Esophagus muscularis mucosa (tissue), 4 donors: ENCODE data around the gene DAAM2. TPM values are rescaled to one million over a fixed set of nuclear protein-coding genes. Genes with fewer than 3 reads are reported as not detected.

Experiments
- DNase-seq: peaks from one replicate; pipeline ENCODE4 v3.0.0-alpha.2; 2017; ENCODE audit errors: extremely low spot score
- H3K27ac ChIP-seq, 4 donors: fragments of 200-600 bp; sonication (generic); replicated peaks in 1 of 4; 1 replicate in 3 of 4; 2 replicates in 1 of 4; pipeline ENCODE4 v1.5.1; 2016 to 2019; ENCODE audit warnings: mild to moderate bottlenecking in 1 of 4
- H3K27me3 ChIP-seq, 4 donors: fragments of 200-600 bp; sonication (generic); one replicate each; pipeline versions ENCODE4 v1.5.1 to v1.6.0; 2016 to 2019
- H3K36me3 ChIP-seq, 4 donors: fragments of 200-600 bp; sonication (generic); one replicate each; pipeline ENCODE4 v1.5.1; 2016 to 2019
- H3K4me1 ChIP-seq, 4 donors: fragments of 200-600 bp; sonication (generic); one replicate each; pipeline ENCODE4 v1.5.1; 2016 to 2019
- H3K4me3 ChIP-seq, 4 donors: fragments of 200-600 bp; sonication (generic); 1 replicate in 2 of 4; 2 replicates in 2 of 4; pipeline ENCODE4 v1.5.1; 2016 to 2019; ENCODE audit warnings: mild to moderate bottlenecking in 4 of 4, moderate library complexity in 1 of 4
- H3K9me3 ChIP-seq, 4 donors: fragments of 200-600 bp; sonication (generic); 1 replicate in 3 of 4; 2 replicates in 1 of 4; pipeline ENCODE4 v1.5.1; 2016 to 2019
- EP300 ChIP-seq: sonication (generic); formaldehyde crosslinking; IDR thresholded peaks from one replicate; pipeline ENCODE4 v1.6.1; 2017; ENCODE audit warnings: antibody characterized with exemption
- POLR2A ChIP-seq: fragments of 450-650 bp; IDR thresholded peaks from one replicate; pipeline ENCODE4 v1.6.1; 2017; ENCODE audit warnings: antibody characterized with exemption, moderate library complexity, mild to moderate bottlenecking, low read depth
- POLR2AphosphoS5 ChIP-seq, 2 donors: sonication (generic); formaldehyde crosslinking; IDR thresholded peaks; one replicate each; pipeline ENCODE4 v1.6.1; 2017; ENCODE audit warnings: antibody characterized with exemption in 2 of 2
- WGBS: methylation state at CpG from one replicate; pipeline ENCODE4 v1.1.5; 2018; 5-methylcytosine and 5-hydroxymethylcytosine counted together
- intact Hi-C: fragments of 100-400 bp; cut with DNase I; formaldehyde crosslinking; loops from one replicate; pipeline ENCODE4 v1.15.1; 2023
- total RNA-seq, 4 donors: library from RNA; depleted of rRNA; stranded (reverse); fragments of >200 nt; gene quantifications; one replicate each; pipeline versions ENCODE4 v1.1.0 to v1.2.1, GENCODE V29; 2016
- TF ChIP-seq, protein P1 (sequence below), 3 experiments: fragments of 200-600 bp in 2 of 3; fragments of 450-650 bp in 1 of 3; sonication (generic) in 2 of 3; IDR thresholded peaks; one replicate each; pipeline ENCODE4 v1.5.1; 2017 to 2019; ENCODE audit warnings: antibody characterized with exemption in 3 of 3, mild to moderate bottlenecking in 2 of 3, moderate library complexity in 1 of 3

DAAM2 gene
- total RNA-seq, 4 donors from 2014 or later = 221 to 446 (median 392) TPM

DNA sequence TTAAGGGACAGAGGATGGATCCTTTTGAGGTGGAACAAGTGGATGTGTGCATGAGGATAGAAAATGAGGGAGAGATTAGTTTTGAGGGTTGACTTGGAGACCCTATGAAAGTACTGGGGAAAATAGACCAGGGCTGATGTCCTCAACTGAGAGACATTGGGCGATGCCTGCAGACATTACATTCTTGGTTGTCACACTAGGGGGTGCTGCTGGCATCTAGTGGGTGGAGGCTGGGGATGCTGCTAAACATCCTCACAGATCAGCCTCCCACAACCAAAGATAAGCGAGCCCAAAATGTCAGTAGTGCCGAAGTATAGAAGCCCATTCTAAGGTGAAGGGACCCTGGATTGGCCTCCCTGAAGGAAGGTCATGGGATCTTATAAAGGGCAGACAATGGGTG, 78.8 kb downstream of the DAAM2 start:
- no peak for TF ChIP-seq POLR2AphosphoS5 (IDR thresholded peaks at IDR 0.05)
- TF ChIP-seq, protein P1, sequence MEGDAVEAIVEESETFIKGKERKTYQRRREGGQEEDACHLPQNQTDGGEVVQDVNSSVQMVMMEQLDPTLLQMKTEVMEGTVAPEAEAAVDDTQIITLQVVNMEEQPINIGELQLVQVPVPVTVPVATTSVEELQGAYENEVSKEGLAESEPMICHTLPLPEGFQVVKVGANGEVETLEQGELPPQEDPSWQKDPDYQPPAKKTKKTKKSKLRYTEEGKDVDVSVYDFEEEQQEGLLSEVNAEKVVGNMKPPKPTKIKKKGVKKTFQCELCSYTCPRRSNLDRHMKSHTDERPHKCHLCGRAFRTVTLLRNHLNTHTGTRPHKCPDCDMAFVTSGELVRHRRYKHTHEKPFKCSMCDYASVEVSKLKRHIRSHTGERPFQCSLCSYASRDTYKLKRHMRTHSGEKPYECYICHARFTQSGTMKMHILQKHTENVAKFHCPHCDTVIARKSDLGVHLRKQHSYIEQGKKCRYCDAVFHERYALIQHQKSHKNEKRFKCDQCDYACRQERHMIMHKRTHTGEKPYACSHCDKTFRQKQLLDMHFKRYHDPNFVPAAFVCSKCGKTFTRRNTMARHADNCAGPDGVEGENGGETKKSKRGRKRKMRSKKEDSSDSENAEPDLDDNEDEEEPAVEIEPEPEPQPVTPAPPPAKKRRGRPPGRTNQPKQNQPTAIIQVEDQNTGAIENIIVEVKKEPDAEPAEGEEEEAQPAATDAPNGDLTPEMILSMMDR (IDR thresholded peaks at IDR 0.05) = no peak
- no peak for TF ChIP-seq EP300
- no peak for TF ChIP-seq POLR2A
- Histone ChIP-seq H3K9me3 (no peaks in the 10 kb centered on the region), H3K4me1 (no peaks in the 10 kb centered on the region), H3K4me3 (no peak overlapping the region), H3K27me3 (no peaks in the 10 kb centered on the region), H3K27ac (peak overlapping the region in 1 of 4 donors; percentile 13), H3K36me3 (peaks cover 82 to 100% (median 89%) of the 10 kb centered on the region in 4 donors)
- no peak for DNase-seq
- 100% methylated on average over 3 of the region's 3 CpGs for WGBS
- intact Hi-C loops = no loop called here

DNA sequence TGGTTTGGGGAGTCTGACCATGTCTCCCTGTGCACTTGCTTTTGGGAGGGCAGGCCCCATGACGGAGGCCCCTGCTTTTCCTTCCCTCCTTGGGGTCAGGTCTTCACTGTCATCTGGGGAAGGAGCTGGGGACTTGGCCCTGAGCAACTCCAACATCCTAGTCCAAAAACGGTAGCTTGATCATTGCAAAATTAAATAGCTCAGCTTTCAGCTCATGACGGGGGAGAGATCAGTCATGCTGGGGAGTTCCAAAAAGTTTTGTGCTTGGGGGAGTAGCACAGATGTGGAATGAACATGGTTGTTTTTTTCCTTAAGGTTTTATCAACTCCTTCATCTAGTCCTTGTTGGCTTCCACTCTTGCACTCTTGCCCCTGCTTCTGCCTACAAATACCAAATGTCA, 81.3 kb downstream of the DAAM2 start:
- intact Hi-C loops = no loop called here
- DNase-seq = no peak
- peaks cover 0 to 5% (median 2%) of the 10 kb centered on the region in 4 donors for H3K4me1 ChIP-seq
- no peak overlapping the region for H3K4me3 ChIP-seq
- 84% methylated on average over 3 of the region's 3 CpGs for WGBS
- H3K36me3 ChIP-seq = peaks cover 81 to 100% (median 97%) of the 10 kb centered on the region in 4 donors
- H3K27ac ChIP-seq = peak overlapping the region in 1 of 4 donors; percentile 1
- TF ChIP-seq POLR2AphosphoS5 (IDR thresholded peaks at IDR 0.05) (no peak), EP300 (no peak), POLR2A (no peak)
- TF ChIP-seq, protein P1 (IDR thresholded peaks at IDR 0.05) = no peak
- H3K9me3 ChIP-seq = no peaks in the 10 kb centered on the region
- H3K27me3 ChIP-seq = no peaks in the 10 kb centered on the region

DNA sequence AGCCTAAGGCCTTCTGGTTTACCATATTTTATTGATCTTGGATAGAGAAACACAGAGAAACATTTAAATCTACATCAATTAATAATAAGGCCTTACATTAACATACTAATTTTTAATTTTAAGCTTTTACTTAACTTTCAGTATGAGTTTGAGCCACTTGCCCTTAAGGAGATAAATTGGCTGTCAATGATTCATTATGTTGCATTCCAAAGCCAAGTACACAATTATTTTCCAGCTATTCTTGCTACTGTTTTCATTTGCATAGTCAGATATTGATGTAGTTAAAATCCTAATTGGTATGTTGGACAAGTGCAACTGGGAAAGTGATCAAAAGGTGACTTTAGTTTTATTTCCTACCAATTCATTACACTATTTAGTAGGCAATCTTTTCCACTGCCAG, 83.9 kb downstream of the DAAM2 start:
- no peaks in the 10 kb centered on the region for H3K27me3 ChIP-seq
- intact Hi-C loops = no loop called here
- no peaks in the 10 kb centered on the region for H3K9me3 ChIP-seq
- TF ChIP-seq EP300 (no peak), POLR2AphosphoS5 (IDR thresholded peaks at IDR 0.05) (no peak), POLR2A (no peak)
- TF ChIP-seq, protein P1 (IDR thresholded peaks at IDR 0.05) = no peak
- peaks cover 64 to 100% (median 96%) of the 10 kb centered on the region in 4 donors for H3K36me3 ChIP-seq
- H3K4me3 ChIP-seq = no peak overlapping the region
- DNase-seq = no peak
- peaks cover 0 to 31% (median 23%) of the 10 kb centered on the region in 4 donors for H3K4me1 ChIP-seq
- peak overlapping the region in 1 of 4 donors; percentile 12 for H3K27ac ChIP-seq

DNA sequence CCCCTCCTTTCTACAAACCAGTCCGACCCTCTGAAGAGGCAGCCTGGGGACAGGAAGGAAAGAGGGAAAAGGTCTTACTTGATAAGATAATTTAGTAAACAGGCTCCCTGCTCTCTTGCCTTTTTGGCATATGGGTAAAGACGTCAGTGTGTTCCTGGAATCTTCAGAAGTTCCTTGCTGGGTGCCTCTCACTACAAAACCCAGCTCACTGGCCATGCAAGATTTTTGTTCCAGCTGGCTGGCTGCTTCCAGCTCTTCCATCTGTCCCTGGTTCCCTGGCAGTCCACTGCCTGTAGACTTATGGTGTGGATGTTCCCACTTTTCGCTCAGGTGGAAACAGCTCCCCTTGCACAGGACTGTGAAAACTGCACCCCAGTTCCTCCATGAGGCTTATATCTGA, 84.7 kb downstream of the DAAM2 start:
- Histone ChIP-seq H3K36me3 (peaks cover 57 to 96% (median 91%) of the 10 kb centered on the region in 4 donors), H3K4me3 (no peak overlapping the region), H3K9me3 (no peaks in the 10 kb centered on the region), H3K27ac (peak overlapping the region in 2 of 4 donors; percentile 13 to 38), H3K4me1 (peaks cover 3 to 39% (median 30%) of the 10 kb centered on the region in 4 donors), H3K27me3 (no peaks in the 10 kb centered on the region)
- intact Hi-C loops = no loop called here
- DNase-seq = no peak
- WGBS = 76% methylated on average over 3 of the region's 3 CpGs
- TF ChIP-seq EP300 (no peak), POLR2A (no peak), POLR2AphosphoS5 (IDR thresholded peaks at IDR 0.05) (no peak)
- TF ChIP-seq, protein P1 (IDR thresholded peaks at IDR 0.05) = no peak

DNA sequence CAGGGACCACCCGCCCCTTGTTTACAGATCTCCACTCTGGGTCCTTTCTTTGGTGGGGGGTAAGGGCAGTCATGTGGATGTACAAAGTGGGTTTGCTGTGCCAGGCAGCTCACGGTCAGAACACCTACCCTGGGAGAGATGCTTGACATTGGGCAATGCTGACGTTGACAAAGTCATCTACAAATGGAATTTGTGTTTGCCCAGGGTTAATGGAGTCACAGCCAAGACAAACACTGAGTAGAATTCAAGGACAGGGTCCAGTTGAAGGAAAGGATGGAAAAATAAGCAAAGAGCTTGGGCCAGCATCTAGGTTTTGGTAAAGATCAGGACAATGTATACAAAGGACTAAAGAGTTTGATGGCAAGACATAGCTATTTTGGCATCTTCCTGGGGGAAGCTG, 87.4 kb downstream of the DAAM2 start:
- Histone ChIP-seq H3K4me1 (peaks cover 17 to 66% (median 56%) of the 10 kb centered on the region in 4 donors), H3K9me3 (no peaks in the 10 kb centered on the region), H3K27ac (peak overlapping the region; percentile 40 to 86 (median 62)), H3K27me3 (no peaks in the 10 kb centered on the region), H3K36me3 (peaks cover 31 to 77% (median 69%) of the 10 kb centered on the region in 4 donors), H3K4me3 (no peak overlapping the region)
- intact Hi-C loops = no loop called here
- TF ChIP-seq EP300 (no peak), POLR2A (no peak), POLR2AphosphoS5 (IDR thresholded peaks at IDR 0.05) (no peak)
- TF ChIP-seq, protein P1 (IDR thresholded peaks at IDR 0.05) = no peak
- 68% methylated on average over 3 of the region's 3 CpGs for WGBS
- no peak for DNase-seq
